Measurements from ENCODE around the gene SOCS3.

SOCS3 gene

DNA sequence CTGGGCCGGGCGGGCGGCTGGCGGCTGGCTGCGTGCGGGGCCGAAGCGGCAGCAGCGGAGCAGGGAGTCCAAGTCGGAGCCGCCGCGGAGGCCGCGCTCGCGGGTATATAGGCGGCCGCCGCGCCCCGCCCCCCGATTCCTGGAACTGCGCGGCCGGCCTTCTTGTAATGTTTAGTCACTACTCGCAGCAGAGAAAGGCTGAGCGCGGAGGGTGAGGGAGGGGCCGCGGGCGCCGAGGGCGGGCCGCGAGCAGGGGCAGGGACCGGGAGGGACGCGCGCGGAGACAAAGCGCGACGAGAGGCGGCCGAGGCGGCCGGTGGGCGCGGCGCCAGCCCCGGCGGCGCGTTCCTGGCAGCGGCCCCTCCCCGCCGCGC is at the start of gene SOCS3:
SOCS3 (minus strand) TSS at position 81 of the 374 bp plus-strand sequence. CDS start 982 bp downstream, outside the sequence.
- peaks cover 28% of the 10 kb centered on the region for H3K36me3 Mint-ChIP-seq (ENCODE audit: low read depth)
- H3K27ac Mint-ChIP-seq, result peak within 1 kb of the TSS; percentile 91

GRCh38 chr17:78409191-78409928 is 49.5 kb upstream of the SOCS3 start:
- Mint-ChIP-seq H3K4me1 (peaks cover 53% of the 10 kb centered on the region), H3K27ac (no peak overlapping the region), H3K27me3 (no peaks in the 10 kb centered on the region), H3K4me3 (no peak overlapping the region), H3K9me3 (no peaks in the 10 kb centered on the region), H3K36me3 (ENCODE audit: low read depth) (peaks cover 28% of the 10 kb centered on the region)
- no peak for ATAC-seq
- DNase-seq, result no peak

More for the DNA sequence above, at the start of gene SOCS3:
- ATAC-seq (peak; percentile 70), DNase-seq (peak; percentile 96)
- Mint-ChIP-seq H3K4me1 (peaks cover 51% of the 10 kb centered on the region), H3K9me3 (no peaks in the 10 kb centered on the region), H3K4me3 (peak within 1 kb of the TSS; percentile 88), H3K27me3 (peaks cover 18% of the 10 kb centered on the region)

GRCh38 chr17:78408476-78409050 is 48.7 kb upstream of the SOCS3 start:
- no peaks in the 10 kb centered on the region for H3K27me3 Mint-ChIP-seq
- no peaks in the 10 kb centered on the region for H3K9me3 Mint-ChIP-seq
- H3K4me1 Mint-ChIP-seq, result peaks cover 45% of the 10 kb centered on the region
- H3K36me3 Mint-ChIP-seq (ENCODE audit: low read depth), result peaks cover 32% of the 10 kb centered on the region
- no peak overlapping the region for H3K27ac Mint-ChIP-seq
- DNase-seq (no peak), ATAC-seq (no peak)
- no peak overlapping the region for H3K4me3 Mint-ChIP-seq

GRCh38 chr17:78407387-78408000 is 47.6 kb upstream of the SOCS3 start:
- Mint-ChIP-seq H3K27ac (peak overlapping the region; percentile 19), H3K4me3 (no peak overlapping the region), H3K27me3 (no peaks in the 10 kb centered on the region), H3K9me3 (no peaks in the 10 kb centered on the region), H3K36me3 (ENCODE audit: low read depth) (peaks cover 40% of the 10 kb centered on the region), H3K4me1 (peaks cover 34% of the 10 kb centered on the region)
- DNase-seq (no peak), ATAC-seq (no peak)

- H3K4me1 Mint-ChIP-seq, result peaks cover 29% of the 10 kb centered on the region
- no peak overlapping the region for H3K27ac Mint-ChIP-seq
These were observed 47.0 kb upstream of the SOCS3 start for GRCh38 chr17:78406920-78407319.

DNA sequence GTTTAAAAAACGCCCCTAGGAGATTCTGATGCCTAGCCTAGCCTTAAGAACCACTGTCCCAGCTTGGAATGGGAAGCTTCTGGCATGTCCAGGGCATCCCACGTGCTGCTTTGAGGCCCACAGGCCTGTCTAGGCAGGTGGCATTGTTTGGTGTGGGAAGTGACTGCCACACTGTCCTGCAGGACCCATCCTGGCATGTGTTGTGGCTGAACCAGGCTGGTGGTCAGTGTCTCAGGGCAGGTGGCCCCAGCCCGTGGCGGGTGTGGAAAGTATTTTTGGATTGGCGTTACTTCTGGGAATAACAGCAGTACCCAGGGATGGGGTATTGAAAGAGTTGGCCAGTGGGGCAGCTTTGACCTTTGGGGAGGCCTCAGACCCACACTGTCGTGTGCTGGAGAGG is 46.5 kb upstream of the SOCS3 start:
- Mint-ChIP-seq H3K4me3 (no peak overlapping the region), H3K27ac (no peak overlapping the region), H3K27me3 (no peaks in the 10 kb centered on the region), H3K4me1 (peaks cover 26% of the 10 kb centered on the region), H3K36me3 (ENCODE audit: low read depth) (peaks cover 38% of the 10 kb centered on the region), H3K9me3 (no peaks in the 10 kb centered on the region)
- ATAC-seq (no peak), DNase-seq (no peak)

More at GRCh38 chr17:78406920-78407319, 47.0 kb upstream of the SOCS3 start:
- Mint-ChIP-seq H3K4me3 (no peak overlapping the region), H3K9me3 (no peaks in the 10 kb centered on the region), H3K36me3 (ENCODE audit: low read depth) (peaks cover 40% of the 10 kb centered on the region), H3K27me3 (no peaks in the 10 kb centered on the region)
- no peak for ATAC-seq
- DNase-seq, result no peak

DNA sequence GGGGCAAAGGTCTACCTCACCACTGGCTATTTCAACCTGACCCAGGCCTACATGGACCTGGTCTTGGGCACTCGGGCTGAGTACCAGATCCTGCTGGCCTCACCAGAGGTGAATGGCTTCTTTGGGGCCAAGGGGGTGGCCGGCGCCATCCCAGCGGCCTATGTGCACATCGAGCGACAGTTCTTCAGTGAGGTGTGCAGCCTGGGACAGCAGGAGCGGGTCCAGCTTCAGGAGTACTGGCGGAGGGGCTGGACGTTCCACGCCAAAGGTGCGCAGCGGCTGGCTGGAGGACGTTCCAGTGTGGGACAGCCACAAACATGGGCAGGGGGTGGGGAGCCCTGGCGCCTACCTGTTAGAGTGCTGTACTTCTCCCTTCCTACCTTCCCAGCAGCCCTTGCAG is 43.9 kb upstream of the SOCS3 start:
- no peak overlapping the region for H3K4me3 Mint-ChIP-seq
- peaks cover 18% of the 10 kb centered on the region for H3K4me1 Mint-ChIP-seq
- peaks cover 44% of the 10 kb centered on the region for H3K36me3 Mint-ChIP-seq (ENCODE audit: low read depth)
- no peaks in the 10 kb centered on the region for H3K27me3 Mint-ChIP-seq
- no peak overlapping the region for H3K27ac Mint-ChIP-seq
- DNase-seq, result no peak
- no peak for ATAC-seq
- H3K9me3 Mint-ChIP-seq, result no peaks in the 10 kb centered on the region

- no peak overlapping the region for H3K4me3 Mint-ChIP-seq
- H3K9me3 Mint-ChIP-seq, result no peaks in the 10 kb centered on the region
- peaks cover 10% of the 10 kb centered on the region for H3K4me1 Mint-ChIP-seq
- peaks cover 55% of the 10 kb centered on the region for H3K36me3 Mint-ChIP-seq (ENCODE audit: low read depth)
- no peak overlapping the region for H3K27ac Mint-ChIP-seq
- DNase-seq (no peak), ATAC-seq (no peak)
- H3K27me3 Mint-ChIP-seq, result no peaks in the 10 kb centered on the region
These were observed 42.0 kb upstream of the SOCS3 start for GRCh38 chr17:78401891-78402290.

DNA sequence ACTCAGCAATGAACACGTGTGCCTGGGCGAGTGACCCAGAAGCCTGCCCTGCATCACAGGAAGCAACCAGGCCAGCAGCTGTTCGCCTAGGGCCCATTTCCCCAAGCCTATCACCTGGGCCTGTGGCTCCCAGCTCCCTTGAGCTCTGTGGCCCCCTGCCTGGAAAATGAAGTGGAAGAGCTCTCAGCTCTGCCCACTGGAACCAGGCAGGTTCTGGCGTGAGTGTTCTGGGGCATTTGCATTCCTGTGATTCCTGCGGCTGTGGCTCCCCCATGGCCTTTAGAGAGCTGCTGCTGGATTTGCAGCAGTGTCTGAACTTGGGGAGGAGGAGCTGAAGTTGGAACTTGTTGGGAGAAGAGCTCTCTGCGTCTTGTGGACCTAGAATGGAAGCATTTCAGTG is 41.4 kb upstream of the SOCS3 start:
- H3K9me3 Mint-ChIP-seq, result no peaks in the 10 kb centered on the region
- DNase-seq, result no peak

GRCh38 chr17:78400581-78401240 is 40.8 kb upstream of the SOCS3 start:
- Mint-ChIP-seq H3K9me3 (no peaks in the 10 kb centered on the region), H3K27me3 (no peaks in the 10 kb centered on the region), H3K27ac (no peak overlapping the region), H3K36me3 (ENCODE audit: low read depth) (peaks cover 59% of the 10 kb centered on the region), H3K4me1 (peaks cover 2% of the 10 kb centered on the region), H3K4me3 (no peak overlapping the region)
- DNase-seq, result no peak
- ATAC-seq, result no peak

More for the DNA sequence above, 41.4 kb upstream of the SOCS3 start:
- Mint-ChIP-seq H3K4me3 (no peak overlapping the region), H3K27ac (no peak overlapping the region), H3K27me3 (no peaks in the 10 kb centered on the region), H3K36me3 (ENCODE audit: low read depth) (peaks cover 57% of the 10 kb centered on the region), H3K4me1 (peaks cover 3% of the 10 kb centered on the region)
- no peak for ATAC-seq

DNA sequence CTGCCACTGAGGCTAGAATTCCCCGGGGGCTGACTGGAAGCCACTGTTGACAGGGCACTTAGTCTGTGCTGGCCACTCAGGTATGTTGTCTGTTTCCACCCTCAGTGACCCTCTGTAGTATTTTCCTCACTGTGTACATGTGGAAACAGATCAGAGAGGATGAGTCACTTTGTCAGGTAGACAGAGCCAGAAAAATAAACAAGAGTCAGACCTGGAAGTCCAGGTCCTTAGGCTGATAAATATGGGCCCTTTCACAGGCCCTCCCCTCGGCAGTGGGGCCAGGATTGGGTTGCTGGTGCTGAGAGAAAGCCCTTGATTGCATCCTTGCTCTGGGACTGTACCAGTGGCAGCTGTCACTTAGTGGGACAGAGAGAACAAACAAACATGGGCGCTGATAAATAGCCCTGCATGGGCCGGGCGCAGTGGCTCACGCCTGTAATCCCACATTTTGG is 39.8 kb upstream of the SOCS3 start:
- Mint-ChIP-seq H3K4me3 (no peak overlapping the region), H3K9me3 (no peaks in the 10 kb centered on the region), H3K36me3 (ENCODE audit: low read depth) (peaks cover 58% of the 10 kb centered on the region), H3K4me1 (no peaks in the 10 kb centered on the region), H3K27me3 (no peaks in the 10 kb centered on the region), H3K27ac (no peak overlapping the region)
- ATAC-seq, result no peak
- no peak for DNase-seq

DNA sequence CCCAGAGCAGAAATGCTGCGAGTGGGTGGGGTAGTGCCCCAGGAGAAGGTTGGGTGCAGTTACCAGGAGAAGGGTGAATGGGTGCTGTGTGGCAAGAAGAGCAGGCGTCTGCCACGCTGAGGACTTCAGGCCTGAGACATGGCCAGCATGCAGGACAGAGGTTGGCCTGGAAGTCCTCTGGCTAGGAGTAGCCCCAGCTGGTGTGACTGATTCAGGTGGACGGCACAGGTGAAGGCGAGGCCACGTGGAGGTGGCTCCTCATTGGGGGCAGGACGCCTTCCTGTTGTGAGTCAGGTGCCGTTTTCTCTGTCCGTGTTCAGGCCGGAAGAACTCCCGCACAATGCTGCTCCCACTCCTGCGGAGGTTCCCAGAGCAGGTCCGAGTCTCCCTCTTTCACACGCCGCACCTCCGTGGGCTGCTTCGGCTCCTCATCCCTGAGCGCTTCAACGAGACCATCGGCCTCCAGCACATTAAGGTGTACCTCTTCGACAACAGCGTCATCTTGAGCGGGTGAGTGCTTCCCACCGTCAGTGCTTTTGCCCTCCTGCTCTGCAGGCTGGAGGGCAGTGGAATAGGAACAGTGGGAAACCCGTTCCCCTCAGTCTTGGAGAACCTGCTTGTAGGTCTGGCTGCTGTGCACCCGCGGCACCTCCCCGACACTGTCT is 39.3 kb upstream of the SOCS3 start:
- no peak for ATAC-seq
- H3K9me3 Mint-ChIP-seq, result no peaks in the 10 kb centered on the region
- no peaks in the 10 kb centered on the region for H3K27me3 Mint-ChIP-seq
- no peak for DNase-seq
- H3K36me3 Mint-ChIP-seq (ENCODE audit: low read depth), result peaks cover 53% of the 10 kb centered on the region
- no peak overlapping the region for H3K4me3 Mint-ChIP-seq
- H3K27ac Mint-ChIP-seq, result no peak overlapping the region
- H3K4me1 Mint-ChIP-seq, result no peaks in the 10 kb centered on the region

DNA sequence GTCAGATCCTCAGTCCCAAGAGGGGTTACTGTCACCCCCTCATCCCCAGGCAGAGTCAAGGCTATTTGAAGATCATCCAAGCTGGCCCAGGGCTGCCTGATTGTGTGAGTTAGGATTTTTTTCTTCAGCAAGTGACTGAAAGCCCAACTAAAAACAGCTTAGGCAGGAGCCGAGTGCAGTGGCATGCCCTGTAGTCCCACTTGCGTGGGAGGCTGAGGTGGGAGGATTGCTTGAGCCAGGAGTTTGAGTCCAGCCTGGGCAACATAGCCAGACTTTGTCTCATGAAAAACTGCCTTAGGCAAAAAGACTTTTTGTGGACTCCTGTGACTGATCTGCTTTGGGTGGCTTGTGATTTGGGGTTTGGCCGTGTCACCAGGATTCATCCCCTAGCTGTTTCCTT is 38.5 kb upstream of the SOCS3 start:
- H3K9me3 Mint-ChIP-seq, result no peaks in the 10 kb centered on the region
- DNase-seq (no peak), ATAC-seq (no peak)
- no peak overlapping the region for H3K27ac Mint-ChIP-seq
- peaks cover 2% of the 10 kb centered on the region for H3K4me1 Mint-ChIP-seq
- no peak overlapping the region for H3K4me3 Mint-ChIP-seq
- no peaks in the 10 kb centered on the region for H3K27me3 Mint-ChIP-seq
- peaks cover 54% of the 10 kb centered on the region for H3K36me3 Mint-ChIP-seq (ENCODE audit: low read depth)

- DNase-seq, result no peak
- H3K27ac Mint-ChIP-seq, result peak overlapping the region; percentile 46
- peaks cover 2% of the 10 kb centered on the region for H3K4me1 Mint-ChIP-seq
- no peak overlapping the region for H3K4me3 Mint-ChIP-seq
- no peak for ATAC-seq
- H3K27me3 Mint-ChIP-seq, result no peaks in the 10 kb centered on the region
- H3K36me3 Mint-ChIP-seq (ENCODE audit: low read depth), result peaks cover 49% of the 10 kb centered on the region
- no peaks in the 10 kb centered on the region for H3K9me3 Mint-ChIP-seq
These were observed 37.8 kb upstream of the SOCS3 start for GRCh38 chr17:78397681-78398101.
